OCI-M2 (cell line): Measurements from ENCODE around the gene VSNL1.

Experiments
- DNase-seq: peaks from one replicate; lab custom pipeline; 2025; ENCODE audit not compliant: unreplicated experiment; lab: John Stamatoyannopoulos, UW

Gene VSNL1

GRCh38 chr2:17580319-17580715 is 39.8 kb downstream of the VSNL1 start:
- DNase-seq, result no peak

DNA sequence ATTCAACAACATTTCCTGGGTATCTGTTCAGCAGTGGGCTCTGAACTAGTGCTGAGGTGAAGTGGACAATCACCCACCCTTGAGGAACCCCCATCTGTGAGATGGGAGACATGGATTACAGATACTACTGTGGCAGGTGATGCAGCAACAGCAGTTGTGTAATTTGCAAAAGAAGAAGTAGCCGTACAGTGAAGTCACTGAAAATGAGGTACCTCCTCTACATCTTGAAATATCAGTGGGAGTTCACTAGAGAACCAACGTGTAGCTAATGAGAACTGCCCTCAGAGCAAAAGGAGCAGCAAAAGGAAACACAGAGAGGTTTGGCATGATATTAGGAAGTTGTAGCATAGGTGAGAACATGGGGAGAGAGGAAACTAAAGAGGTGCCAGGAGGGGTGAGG is 41.3 kb downstream of the VSNL1 start:
- DNase-seq, result no peak

GRCh38 chr2:17583166-17583565 is 42.7 kb downstream of the VSNL1 start:
- no peak for DNase-seq

GRCh38 chr2:17583646-17584045 is 43.1 kb downstream of the VSNL1 start:
- no peak for DNase-seq

DNA sequence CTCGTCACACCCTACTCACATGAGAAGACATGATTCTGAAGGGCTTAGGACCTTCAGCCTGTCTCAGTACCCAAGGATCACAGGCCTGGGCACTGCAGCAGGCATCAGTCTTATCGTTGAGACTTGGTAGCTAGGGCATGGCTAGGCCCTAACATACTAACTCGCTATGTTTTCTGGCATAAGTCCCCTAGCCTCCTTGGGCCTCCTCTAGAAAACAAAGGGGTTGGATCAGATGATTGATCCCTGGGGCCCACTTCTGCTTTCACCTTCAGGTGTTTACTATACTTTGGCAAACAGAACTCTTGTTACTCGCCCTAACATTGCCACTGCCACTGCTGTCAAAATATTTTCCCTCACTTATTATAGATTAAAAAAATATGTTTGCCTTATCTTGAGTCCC is 44.2 kb downstream of the VSNL1 start:
- no peak for DNase-seq

GRCh38 chr2:17587469-17587868 is 47.0 kb downstream of the VSNL1 start:
- no peak for DNase-seq

DNA sequence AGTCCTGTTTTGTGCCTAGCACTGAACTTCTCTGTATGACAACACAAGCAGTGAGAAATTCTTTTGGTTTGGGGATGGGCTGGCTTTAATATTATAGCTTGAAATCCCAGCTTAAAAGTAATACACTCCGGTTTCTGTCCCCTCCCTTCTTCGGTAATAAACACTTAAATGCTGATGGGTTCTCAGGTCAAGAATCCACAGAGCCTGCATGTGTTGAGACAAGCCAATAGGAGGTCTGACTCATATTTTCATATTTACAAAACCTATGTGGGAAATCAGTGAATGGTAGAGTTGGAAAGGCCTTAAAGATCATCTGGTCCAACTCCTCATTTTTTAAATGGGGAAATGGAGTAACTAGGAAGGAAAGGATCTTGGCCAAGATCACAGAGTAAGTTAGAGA is 47.5 kb downstream of the VSNL1 start:
- DNase-seq, result no peak

DNA sequence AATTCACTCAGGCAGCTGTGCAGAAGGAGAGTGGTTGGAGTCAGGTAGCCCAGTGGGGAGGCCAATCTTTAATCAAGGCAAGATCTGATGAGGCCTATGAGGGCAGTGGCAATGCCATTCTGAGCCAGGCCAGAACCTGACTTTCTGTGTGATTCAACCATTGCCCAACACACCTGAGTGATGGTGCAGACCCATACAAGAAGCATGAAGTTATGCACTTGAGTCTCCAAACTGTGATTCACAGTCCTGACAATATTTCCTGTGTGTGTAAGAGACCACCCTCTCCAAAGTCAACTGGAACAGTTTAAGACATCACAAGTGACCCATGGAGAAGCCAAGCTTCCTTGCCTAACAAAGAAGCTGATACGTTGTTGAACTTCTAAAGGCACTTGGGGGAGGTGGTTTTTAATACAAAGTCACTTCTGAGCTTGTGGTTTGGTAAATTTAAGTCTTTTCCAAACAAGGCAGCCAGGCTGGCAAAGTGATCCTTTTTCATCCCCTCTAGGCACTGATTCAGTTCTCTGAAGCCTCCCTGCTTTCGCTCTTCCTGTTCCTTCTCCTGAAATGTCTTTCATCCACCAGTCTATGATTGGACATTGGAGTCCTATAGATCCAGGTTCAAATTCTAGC is 49.0 kb downstream of the VSNL1 start:
- DNase-seq, result no peak

DNA sequence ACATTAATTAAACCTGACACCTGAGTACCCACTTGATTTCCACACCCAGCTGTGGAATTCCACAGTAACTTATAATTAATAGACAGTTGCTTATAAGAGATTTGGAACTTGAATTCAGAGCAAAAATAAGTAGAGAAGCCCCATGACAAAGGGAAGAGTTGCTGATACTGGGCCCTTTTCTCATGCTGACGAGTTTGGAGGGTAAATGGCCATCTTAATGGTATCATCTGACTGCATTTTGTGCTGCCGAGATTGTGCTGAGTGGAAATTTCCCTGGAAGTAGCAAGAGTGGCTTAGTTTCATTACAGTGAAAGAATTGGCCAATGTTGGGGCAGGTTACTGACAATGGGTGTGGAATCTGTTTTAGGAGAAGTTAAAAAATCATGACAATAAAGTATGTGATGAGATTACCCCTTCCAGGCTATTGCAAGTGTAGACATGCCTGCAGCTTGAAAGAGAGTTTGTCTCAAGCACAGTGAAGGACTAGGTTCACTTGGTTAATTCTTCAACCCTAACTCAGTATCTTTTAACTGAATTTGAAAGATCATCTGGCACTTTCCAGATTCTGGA is 49.9 kb downstream of the VSNL1 start:
- no peak for DNase-seq

GRCh38 chr2:17591846-17592245 is 51.4 kb downstream of the VSNL1 start:
- DNase-seq, result no peak

DNA sequence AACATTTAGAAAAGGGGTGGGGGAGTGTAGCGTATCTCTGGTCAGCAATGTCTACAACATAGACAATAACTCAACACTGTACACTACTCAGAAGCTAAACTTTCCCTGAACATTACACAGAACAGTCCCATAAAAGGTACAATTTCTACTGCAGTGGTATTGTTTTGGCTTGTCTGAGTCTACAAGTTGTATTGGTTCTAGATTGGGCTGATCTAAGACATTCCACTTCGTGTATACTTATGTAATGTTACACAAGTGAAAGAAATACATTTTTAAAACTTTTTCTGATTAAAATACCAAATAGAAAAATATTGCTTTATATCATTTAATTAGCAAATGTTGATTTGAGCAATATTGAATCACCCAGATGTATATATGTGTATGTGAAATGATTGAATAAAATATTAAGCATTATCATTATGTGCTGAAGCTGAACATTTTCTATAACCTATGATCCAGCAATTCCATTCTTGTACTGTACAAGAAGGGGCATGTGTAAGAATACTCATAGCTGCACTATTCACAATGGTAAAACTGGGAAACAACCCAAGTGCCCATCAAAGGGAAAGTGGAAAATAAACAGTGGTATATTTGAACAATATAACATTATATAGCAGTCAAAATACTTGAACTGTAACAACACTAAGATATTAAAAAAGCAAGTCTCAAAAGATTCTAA is 52.4 kb downstream of the VSNL1 start:
- DNase-seq, result no peak

- DNase-seq, result no peak
Measured at GRCh38 chr2:17593445-17593840, 52.9 kb downstream of the VSNL1 start.

DNA sequence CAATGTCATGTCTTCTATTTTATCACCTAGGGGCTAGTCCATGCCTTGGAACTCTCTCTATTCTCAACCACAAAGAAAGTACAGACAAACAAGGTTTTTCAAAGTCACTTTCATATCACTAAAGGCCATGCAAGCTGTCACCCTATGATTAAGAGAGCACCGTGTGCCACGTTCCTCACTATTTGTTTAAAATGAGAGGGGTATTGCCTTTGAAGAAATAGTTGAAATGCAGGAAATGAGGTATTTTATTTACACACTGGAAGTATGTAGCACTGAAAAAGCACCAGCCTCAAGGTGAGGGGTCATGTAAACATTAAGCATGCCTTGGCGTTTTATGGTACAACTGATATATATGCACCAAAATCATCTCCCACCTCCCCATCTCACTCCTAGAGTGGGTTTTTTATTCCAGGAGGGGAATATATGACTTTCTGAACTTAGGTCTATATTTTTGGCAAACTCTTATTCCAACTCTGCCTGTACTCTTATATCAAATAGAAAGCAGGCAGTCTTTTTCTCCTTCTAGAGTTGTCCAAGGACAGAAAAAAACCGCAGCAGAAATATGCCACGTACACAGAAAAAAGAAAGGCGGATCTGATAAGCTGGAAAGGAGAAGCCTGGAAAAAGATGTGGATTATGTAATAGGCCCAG is 53.5 kb downstream of the VSNL1 start:
- DNase-seq, result peak; percentile 13

GRCh38 chr2:17594533-17595401 is 54.3 kb downstream of the VSNL1 start:
- DNase-seq, result no peak

DNA sequence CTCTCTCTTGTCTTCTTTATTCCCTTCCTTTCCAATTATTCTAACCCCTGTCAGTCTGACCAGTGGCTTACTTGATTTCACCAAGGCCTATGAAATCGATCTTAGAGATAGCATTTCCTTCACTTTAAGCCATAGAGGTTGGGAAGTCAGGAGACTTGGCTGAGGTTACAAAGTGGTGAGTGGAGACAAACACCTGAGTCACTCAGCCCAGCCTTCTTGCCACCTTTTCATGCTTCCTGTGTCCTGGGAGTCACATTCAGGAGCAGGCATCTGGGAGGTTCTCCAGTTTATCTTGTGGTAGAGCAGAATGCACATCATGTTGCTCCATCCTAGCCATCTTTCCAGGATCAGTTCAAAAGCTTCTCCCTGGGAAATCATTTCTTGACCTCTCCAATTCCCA is 59.1 kb downstream of the VSNL1 start:
- DNase-seq, result no peak

GRCh38 chr2:17600556-17601204 is 60.2 kb downstream of the VSNL1 start:
- no peak for DNase-seq

DNA sequence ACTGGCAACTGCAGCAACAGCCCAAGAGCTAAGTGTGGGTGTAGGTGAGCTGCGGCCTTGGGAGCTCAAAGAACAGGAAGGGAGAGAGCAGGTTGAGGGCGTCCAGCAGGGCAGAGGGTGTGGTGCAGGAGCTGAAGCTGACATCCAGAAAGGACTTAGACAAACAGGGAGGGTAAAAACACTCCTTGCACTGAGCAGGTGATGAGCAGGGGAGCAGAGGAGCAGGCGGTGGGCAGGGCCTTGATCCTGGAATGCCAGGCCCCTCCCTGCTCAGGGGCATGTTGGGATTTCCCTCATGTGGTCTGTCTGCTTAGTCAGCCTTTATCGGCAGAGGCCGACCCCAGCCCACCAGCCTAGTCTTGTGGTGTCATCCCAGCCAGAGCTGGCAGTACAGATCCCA is 63.6 kb downstream of the VSNL1 start:
- DNase-seq, result no peak

GRCh38 chr2:17605696-17606095 is 65.2 kb downstream of the VSNL1 start:
- no peak for DNase-seq

DNA sequence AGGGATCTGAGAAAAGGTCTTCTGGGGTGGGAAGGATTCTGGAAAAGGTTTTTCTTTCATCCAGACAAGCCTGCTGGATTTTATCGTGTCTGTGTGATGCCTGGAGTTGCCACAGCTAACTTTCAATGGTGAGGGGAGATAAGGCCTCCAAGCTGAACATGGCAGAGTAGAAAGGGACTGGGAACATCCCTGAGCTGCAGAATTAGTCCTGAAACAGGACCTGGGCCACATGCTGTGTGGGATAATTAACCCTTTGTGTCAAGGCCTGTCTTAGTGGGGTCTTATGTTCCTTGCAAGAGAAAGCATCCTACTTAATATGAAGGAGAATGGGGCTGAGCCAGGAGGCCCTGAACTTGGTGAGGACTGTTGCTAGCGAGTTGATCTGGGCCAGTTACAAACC is 66.4 kb downstream of the VSNL1 start:
- DNase-seq, result no peak

DNA sequence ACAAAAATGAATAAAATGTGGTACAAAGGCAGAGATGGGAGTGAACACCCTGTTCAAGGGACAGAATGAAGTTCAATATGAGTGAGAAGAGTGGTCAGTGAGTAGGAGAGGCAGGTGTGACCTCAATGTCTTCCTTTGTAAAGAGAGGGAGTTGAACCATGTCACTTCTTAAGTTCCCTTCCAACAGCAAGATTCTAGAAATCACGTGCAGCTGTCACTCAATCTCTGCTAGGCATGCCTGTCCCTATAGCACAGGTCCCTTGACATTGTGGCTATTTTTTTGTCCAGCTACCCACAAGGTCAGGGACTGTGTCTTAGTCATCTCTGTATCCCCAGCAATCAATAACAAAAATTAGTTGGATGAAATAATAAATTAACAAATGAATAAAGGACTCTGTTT is 66.9 kb downstream of the VSNL1 start:
- no peak for DNase-seq

DNA sequence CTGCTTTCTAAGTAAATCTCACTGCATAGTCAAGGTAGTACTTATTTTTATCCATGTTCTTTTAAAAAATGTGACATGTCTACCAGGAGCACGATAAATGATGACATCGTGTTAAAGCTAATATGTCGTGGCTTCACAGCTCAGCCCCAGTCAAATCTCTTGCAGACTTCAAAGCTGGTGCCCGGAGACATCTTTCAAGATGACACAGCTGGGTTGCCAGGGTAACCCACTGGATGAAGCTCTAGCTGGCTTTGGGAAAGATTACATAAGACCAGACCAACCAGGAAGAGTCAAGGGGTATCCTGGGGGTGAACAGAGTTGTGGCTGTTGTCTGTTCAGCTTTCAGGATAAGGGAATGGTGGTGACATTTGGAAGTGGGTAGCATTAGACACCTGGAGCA is 67.8 kb downstream of the VSNL1 start:
- no peak for DNase-seq
